Testis (tissue), 3 donors: ENCODE data around the gene DKK3. TPM values are rescaled to one million over a fixed set of nuclear protein-coding genes. Genes with fewer than 3 reads are reported as not detected.

ENCODE experiments used
- DNase-seq: peaks from one replicate; pipeline ENCODE4 v3.0.0-alpha.2; 2019
- H3K27ac ChIP-seq, 2 donors: fragments of 200-600 bp; sonication (generic); one replicate each; pipeline ENCODE4 v1.5.1; 2019
- H3K27me3 ChIP-seq: fragments of 200-600 bp; sonication (generic); one replicate; pipeline ENCODE4 v1.5.1; 2019
- H3K36me3 ChIP-seq: fragments of 200-600 bp; sonication (generic); one replicate; pipeline ENCODE4 v1.5.1; 2017; ENCODE audit warnings: low read depth; ENCODE audit errors: missing control alignments
- H3K4me1 ChIP-seq: fragments of 200-600 bp; sonication (generic); one replicate; pipeline ENCODE4 v1.5.1; 2019
- H3K4me3 ChIP-seq, 2 donors: fragments of 200-600 bp; sonication (generic); one replicate each; pipeline ENCODE4 v1.5.1; 2017 to 2019
- H3K9me3 ChIP-seq: fragments of 200-600 bp; sonication (generic); one replicate; pipeline ENCODE4 v1.5.1; 2017
- POLR2A ChIP-seq: fragments of 450-650 bp; IDR thresholded peaks from one replicate; pipeline ENCODE4 v1.6.1; 2017; ENCODE audit warnings: antibody characterized with exemption, mild to moderate bottlenecking, moderate library complexity
- whole genome bisulfite sequencing, 2 donors: methylation state at CpG; one replicate each; pipeline ENCODE4 v1.1.5; 2018; 5-methylcytosine and 5-hydroxymethylcytosine counted together
- intact Hi-C: fragments of 100-400 bp; cut with DNase I; formaldehyde crosslinking; loops from one replicate; pipeline ENCODE4 v1.15.1; 2023; ENCODE audit warnings: low total_unique reads
- polyA plus RNA-seq: library from polyadenylated mRNA; stranded (reverse); fragments of 350-450 nt; fragmentation: Illumina TruSeq; extraction: RNeasy Lipid Tissue Mini Kit (QIAGEN cat#74804); gene quantifications from one replicate; pipeline ENCODE4 v1.2.3, GENCODE V29; 2014; ENCODE audit warnings: low read depth, low replicate concordance; ENCODE audit not compliant: insufficient read depth
- total RNA-seq, 2 donors: library from RNA; depleted of rRNA; stranded (reverse); fragments of >200 nt; gene quantifications; one replicate each; pipeline ENCODE4 v1.2.3, GENCODE V29; 2016
- TF ChIP-seq, protein P1 (sequence below), 3 experiments: fragments of 450-650 bp in 2 of 3; fragments of 200-600 bp in 1 of 3; sonication (generic) in 1 of 3; IDR thresholded peaks; one replicate each; pipeline ENCODE4 v1.5.1; 2016 to 2019; ENCODE audit warnings: antibody characterized with exemption in 3 of 3, mild to moderate bottlenecking in 2 of 3, moderate library complexity in 1 of 3

DKK3 gene
- total and polyA plus RNA-seq, 3 donors from 2014 or later, result 185 to 392 (median 236) TPM

DNA sequence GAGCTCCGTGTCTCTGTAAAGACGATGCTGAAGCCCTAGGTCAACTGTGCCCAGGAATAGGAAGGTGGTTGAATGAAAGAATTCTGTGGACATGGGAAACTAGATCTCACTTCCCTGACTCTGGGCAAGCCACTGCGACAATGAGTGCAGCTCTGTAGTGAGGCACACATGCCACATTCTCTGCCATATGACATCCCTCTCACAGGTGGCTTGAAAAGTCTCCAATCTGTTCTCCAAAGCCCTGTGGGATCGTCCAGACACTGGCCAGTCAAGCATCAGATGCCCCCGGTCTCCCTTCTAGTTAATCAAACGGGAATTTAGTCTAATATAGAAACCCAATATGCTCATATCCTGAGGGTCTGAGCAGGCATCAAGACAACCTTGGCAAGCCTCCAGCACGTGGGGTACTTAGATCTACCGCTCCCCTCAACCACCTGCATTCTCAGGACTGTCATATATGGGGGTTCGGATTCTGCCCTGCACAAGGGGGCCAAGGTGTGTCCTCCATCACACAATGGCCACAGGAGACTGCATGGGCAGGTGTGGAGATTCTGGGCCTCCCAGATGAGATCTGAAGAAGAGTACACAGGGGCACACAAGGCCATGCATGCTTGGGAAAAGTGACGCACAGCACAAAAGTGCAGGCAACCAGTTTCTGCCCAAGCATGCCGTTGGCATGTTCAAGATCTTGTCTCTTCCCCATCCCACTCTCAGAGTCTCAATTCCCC, 11.9 kb downstream of the DKK3 start:
- no peak for DNase-seq
- no peaks in the 10 kb centered on the region for H3K27me3 ChIP-seq
- intact Hi-C loops, result no loop called here
- peaks cover 7% of the 10 kb centered on the region for H3K4me1 ChIP-seq
- no peak overlapping the region for H3K4me3 ChIP-seq
- no peaks in the 10 kb centered on the region for H3K9me3 ChIP-seq
- 93 to 96% methylated on average over 11 of the region's 11 CpGs for WGBS, 2 donors
- no peak overlapping the region for H3K27ac ChIP-seq
- no peaks in the 10 kb centered on the region for H3K36me3 ChIP-seq
- TF ChIP-seq, protein P1, sequence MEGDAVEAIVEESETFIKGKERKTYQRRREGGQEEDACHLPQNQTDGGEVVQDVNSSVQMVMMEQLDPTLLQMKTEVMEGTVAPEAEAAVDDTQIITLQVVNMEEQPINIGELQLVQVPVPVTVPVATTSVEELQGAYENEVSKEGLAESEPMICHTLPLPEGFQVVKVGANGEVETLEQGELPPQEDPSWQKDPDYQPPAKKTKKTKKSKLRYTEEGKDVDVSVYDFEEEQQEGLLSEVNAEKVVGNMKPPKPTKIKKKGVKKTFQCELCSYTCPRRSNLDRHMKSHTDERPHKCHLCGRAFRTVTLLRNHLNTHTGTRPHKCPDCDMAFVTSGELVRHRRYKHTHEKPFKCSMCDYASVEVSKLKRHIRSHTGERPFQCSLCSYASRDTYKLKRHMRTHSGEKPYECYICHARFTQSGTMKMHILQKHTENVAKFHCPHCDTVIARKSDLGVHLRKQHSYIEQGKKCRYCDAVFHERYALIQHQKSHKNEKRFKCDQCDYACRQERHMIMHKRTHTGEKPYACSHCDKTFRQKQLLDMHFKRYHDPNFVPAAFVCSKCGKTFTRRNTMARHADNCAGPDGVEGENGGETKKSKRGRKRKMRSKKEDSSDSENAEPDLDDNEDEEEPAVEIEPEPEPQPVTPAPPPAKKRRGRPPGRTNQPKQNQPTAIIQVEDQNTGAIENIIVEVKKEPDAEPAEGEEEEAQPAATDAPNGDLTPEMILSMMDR (IDR thresholded peaks at IDR 0.05), result no peak
- TF ChIP-seq POLR2A, result no peak

- no peak for DNase-seq
- no peaks in the 10 kb centered on the region for H3K36me3 ChIP-seq
- WGBS, 2 donors, result 89 to 94% methylated on average over 6 of the region's 6 CpGs
- H3K27ac ChIP-seq, result no peak overlapping the region
- no peaks in the 10 kb centered on the region for H3K27me3 ChIP-seq
- H3K9me3 ChIP-seq, result no peaks in the 10 kb centered on the region
- peaks cover 12% of the 10 kb centered on the region for H3K4me1 ChIP-seq
- intact Hi-C loops, result no loop called here
- no peak overlapping the region for H3K4me3 ChIP-seq
- no peak for TF ChIP-seq POLR2A
- TF ChIP-seq, protein P1 (IDR thresholded peaks at IDR 0.05), result no peak
Observed at GRCh38 chr11:11995601-11996000, 12.8 kb downstream of the DKK3 start.

GRCh38 chr11:11993839-11994238, 14.6 kb downstream of the DKK3 start:
- WGBS, 2 donors, result 31 to 48% methylated on average over 8 of the region's 8 CpGs

GRCh38 chr11:11992257-11993212, 15.9 kb downstream of the DKK3 start:
- intact Hi-C loops, result no loop called here
- TF ChIP-seq, protein P1 (IDR thresholded peaks at IDR 0.05), result no peak
- no peak for TF ChIP-seq POLR2A

More at GRCh38 chr11:11993839-11994238, 14.6 kb downstream of the DKK3 start:
- TF ChIP-seq POLR2A, result no peak
- TF ChIP-seq, protein P1 (IDR thresholded peaks at IDR 0.05), result no peak
- H3K4me3 ChIP-seq, result no peak overlapping the region
- intact Hi-C loops, result no loop called here
- no peaks in the 10 kb centered on the region for H3K36me3 ChIP-seq
- no peaks in the 10 kb centered on the region for H3K27me3 ChIP-seq
- H3K4me1 ChIP-seq, result peaks cover 12% of the 10 kb centered on the region
- peak; percentile 63 for DNase-seq
- H3K27ac ChIP-seq, result no peak overlapping the region
- H3K9me3 ChIP-seq, result no peaks in the 10 kb centered on the region

More at GRCh38 chr11:11992257-11993212, 15.9 kb downstream of the DKK3 start:
- Histone ChIP-seq H3K9me3 (no peaks in the 10 kb centered on the region), H3K27ac (no peak overlapping the region), H3K4me1 (peaks cover 12% of the 10 kb centered on the region), H3K27me3 (no peaks in the 10 kb centered on the region), H3K4me3 (no peak overlapping the region), H3K36me3 (no peaks in the 10 kb centered on the region)
- DNase-seq, result no peak
- WGBS, 2 donors, result 72 to 73% methylated on average over 6 of the region's 6 CpGs
